ENCODE results near the gene RAE1. TPM values are rescaled to one million over a fixed set of nuclear protein-coding genes. Genes with fewer than 3 reads are reported as not detected.

The RAE1 gene
- total and polyA plus RNA-seq, 2 experiments from 2014 or later = 35.4 to 43.3 TPM

DNA sequence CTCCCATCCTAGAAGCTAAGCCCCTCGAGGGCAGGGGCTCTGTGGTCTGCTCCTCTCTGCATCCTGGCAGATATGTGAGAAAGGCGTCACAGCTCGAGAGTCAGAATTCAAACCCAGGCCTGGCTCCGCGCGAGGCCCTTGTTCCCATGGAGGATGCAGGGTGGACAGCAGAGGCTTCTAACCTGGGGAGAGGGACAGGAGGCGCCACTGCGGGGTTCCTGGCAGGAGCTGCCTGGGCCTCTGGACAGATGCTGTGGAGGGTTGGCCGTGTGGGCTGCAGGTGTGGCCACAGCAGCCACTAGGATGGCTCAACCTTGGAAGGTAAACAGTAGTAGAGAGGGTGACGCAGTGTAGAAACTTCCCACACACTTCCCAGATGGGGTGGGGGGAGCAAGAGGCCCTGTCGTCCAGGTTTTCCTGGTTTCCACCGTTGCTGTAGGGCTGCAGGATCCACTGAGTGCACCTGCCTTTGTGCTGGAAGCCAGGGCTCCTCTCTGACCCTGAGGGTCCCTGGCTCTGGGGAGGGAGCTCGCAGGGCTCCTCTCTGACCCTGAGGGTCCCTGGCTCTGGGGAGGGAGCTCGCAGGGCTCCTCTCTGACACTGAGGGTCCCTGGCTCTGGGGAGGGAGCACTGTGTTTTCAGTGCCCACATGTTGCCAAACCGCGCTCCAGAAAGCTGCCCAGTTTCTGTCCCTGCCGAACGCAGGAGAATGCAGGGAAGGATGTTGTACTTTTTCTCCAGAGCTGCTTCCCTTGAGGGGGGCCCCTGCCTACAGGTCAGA, 54.4 kb downstream of the RAE1 start:
- Histone ChIP-seq H2AFZ (no peak overlapping the region), H3K4me2 (no peak overlapping the region), H4K20me1 (replicated peaks; ENCODE audit: insufficient read depth) (peaks cover 6% of the 10 kb centered on the region), H3K79me2 (replicated peaks; ENCODE audit: insufficient read depth) (peaks cover 24% of the 10 kb centered on the region), H3K27ac (ENCODE audit: low read depth) (no peak overlapping the region), H3K9me2 (ENCODE audit: insufficient read depth) (no peaks in the 10 kb centered on the region), H3K4me3 (no peak overlapping the region), H3K27me3 (ENCODE audit: insufficient read depth) (no peaks in the 10 kb centered on the region), H3K36me3 (ENCODE audit: insufficient read depth) (peaks cover 13% of the 10 kb centered on the region; the same call in 1 of the 2 replicates), H3F3A (replicated peaks; ENCODE audit: low read depth) (no peaks in the 10 kb centered on the region), H3K4me1 (ENCODE audit: insufficient read depth) (no peaks in the 10 kb centered on the region)
- Mint-ChIP-seq H3K27me3 (ENCODE audit: insufficient read depth, low read depth, poor library complexity) (peaks cover 9% of the 10 kb centered on the region), H3K4me1 (no peaks in the 10 kb centered on the region), H3K4me3 (no peak overlapping the region), H3K9me3 (no peaks in the 10 kb centered on the region), H3K27ac (no peak overlapping the region), H3K36me3 (ENCODE audit: low read depth) (peaks cover 43% of the 10 kb centered on the region)
- TF ChIP-seq, protein P1, sequence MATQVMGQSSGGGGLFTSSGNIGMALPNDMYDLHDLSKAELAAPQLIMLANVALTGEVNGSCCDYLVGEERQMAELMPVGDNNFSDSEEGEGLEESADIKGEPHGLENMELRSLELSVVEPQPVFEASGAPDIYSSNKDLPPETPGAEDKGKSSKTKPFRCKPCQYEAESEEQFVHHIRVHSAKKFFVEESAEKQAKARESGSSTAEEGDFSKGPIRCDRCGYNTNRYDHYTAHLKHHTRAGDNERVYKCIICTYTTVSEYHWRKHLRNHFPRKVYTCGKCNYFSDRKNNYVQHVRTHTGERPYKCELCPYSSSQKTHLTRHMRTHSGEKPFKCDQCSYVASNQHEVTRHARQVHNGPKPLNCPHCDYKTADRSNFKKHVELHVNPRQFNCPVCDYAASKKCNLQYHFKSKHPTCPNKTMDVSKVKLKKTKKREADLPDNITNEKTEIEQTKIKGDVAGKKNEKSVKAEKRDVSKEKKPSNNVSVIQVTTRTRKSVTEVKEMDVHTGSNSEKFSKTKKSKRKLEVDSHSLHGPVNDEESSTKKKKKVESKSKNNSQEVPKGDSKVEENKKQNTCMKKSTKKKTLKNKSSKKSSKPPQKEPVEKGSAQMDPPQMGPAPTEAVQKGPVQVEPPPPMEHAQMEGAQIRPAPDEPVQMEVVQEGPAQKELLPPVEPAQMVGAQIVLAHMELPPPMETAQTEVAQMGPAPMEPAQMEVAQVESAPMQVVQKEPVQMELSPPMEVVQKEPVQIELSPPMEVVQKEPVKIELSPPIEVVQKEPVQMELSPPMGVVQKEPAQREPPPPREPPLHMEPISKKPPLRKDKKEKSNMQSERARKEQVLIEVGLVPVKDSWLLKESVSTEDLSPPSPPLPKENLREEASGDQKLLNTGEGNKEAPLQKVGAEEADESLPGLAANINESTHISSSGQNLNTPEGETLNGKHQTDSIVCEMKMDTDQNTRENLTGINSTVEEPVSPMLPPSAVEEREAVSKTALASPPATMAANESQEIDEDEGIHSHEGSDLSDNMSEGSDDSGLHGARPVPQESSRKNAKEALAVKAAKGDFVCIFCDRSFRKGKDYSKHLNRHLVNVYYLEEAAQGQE (IDR thresholded peaks at IDR 0.05; ENCODE audit: unreplicated experiment) = no peak
- no peak for TF ChIP-seq POLR2AphosphoS5 (IDR thresholded peaks at IDR 0.05; ENCODE audit: low read depth)
- TF ChIP-seq NANOG (IDR thresholded peaks at IDR 0.05; ENCODE audit: borderline replicate concordance) = no peak
- TF ChIP-seq, protein P2, sequence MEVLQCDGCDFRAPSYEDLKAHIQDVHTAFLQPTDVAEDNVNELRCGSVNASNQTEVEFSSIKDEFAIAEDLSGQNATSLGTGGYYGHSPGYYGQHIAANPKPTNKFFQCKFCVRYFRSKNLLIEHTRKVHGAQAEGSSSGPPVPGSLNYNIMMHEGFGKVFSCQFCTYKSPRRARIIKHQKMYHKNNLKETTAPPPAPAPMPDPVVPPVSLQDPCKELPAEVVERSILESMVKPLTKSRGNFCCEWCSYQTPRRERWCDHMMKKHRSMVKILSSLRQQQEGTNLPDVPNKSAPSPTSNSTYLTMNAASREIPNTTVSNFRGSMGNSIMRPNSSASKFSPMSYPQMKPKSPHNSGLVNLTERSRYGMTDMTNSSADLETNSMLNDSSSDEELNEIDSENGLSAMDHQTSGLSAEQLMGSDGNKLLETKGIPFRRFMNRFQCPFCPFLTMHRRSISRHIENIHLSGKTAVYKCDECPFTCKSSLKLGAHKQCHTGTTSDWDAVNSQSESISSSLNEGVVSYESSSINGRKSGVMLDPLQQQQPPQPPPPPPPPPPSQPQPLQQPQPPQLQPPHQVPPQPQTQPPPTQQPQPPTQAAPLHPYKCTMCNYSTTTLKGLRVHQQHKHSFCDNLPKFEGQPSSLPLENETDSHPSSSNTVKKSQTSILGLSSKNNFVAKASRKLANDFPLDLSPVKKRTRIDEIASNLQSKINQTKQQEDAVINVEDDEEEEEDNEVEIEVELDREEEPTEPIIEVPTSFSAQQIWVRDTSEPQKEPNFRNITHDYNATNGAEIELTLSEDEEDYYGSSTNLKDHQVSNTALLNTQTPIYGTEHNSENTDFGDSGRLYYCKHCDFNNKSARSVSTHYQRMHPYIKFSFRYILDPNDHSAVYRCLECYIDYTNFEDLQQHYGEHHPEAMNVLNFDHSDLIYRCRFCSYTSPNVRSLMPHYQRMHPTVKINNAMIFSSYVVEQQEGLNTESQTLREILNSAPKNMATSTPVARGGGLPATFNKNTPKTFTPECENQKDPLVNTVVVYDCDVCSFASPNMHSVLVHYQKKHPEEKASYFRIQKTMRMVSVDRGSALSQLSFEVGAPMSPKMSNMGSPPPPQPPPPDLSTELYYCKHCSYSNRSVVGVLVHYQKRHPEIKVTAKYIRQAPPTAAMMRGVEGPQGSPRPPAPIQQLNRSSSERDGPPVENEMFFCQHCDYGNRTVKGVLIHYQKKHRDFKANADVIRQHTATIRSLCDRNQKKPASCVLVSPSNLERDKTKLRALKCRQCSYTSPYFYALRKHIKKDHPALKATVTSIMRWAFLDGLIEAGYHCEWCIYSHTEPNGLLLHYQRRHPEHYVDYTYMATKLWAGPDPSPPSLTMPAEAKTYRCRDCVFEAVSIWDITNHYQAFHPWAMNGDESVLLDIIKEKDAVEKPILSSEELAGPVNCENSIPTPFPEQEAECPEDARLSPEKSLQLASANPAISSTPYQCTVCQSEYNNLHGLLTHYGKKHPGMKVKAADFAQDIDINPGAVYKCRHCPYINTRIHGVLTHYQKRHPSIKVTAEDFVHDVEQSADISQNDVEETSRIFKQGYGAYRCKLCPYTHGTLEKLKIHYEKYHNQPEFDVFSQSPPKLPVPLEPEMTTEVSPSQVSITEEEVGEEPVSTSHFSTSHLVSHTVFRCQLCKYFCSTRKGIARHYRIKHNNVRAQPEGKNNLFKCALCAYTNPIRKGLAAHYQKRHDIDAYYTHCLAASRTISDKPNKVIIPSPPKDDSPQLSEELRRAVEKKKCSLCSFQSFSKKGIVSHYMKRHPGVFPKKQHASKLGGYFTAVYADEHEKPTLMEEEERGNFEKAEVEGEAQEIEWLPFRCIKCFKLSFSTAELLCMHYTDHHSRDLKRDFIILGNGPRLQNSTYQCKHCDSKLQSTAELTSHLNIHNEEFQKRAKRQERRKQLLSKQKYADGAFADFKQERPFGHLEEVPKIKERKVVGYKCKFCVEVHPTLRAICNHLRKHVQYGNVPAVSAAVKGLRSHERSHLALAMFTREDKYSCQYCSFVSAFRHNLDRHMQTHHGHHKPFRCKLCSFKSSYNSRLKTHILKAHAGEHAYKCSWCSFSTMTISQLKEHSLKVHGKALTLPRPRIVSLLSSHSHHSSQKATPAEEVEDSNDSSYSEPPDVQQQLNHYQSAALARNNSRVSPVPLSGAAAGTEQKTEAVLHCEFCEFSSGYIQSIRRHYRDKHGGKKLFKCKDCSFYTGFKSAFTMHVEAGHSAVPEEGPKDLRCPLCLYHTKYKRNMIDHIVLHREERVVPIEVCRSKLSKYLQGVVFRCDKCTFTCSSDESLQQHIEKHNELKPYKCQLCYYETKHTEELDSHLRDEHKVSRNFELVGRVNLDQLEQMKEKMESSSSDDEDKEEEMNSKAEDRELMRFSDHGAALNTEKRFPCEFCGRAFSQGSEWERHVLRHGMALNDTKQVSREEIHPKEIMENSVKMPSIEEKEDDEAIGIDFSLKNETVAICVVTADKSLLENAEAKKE (CRISPR knock-in tag; IDR thresholded peaks at IDR 0.05) = no peak
- no peak for TF ChIP-seq CREB1 (CRISPR knock-in tag; IDR thresholded peaks at IDR 0.05; ENCODE audit: low read depth)
- no peak for TF ChIP-seq JUNB (IDR thresholded peaks at IDR 0.05; ENCODE audit: unreplicated experiment)
- TF ChIP-seq EZH2phosphoT487 (IDR thresholded peaks at IDR 0.05; ENCODE audit: unreplicated experiment) = no peak
- no peak for TF ChIP-seq EZH2 (IDR thresholded peaks at IDR 0.05; ENCODE audit: low read depth, unreplicated experiment)
- TF ChIP-seq ZNF331 (CRISPR knock-in tag; IDR thresholded peaks at IDR 0.05; ENCODE audit: low read depth) = no peak
- no peak for TF ChIP-seq STAT1 (IDR thresholded peaks at IDR 0.05; ENCODE audit: unreplicated experiment)
- TF ChIP-seq, protein P3, sequence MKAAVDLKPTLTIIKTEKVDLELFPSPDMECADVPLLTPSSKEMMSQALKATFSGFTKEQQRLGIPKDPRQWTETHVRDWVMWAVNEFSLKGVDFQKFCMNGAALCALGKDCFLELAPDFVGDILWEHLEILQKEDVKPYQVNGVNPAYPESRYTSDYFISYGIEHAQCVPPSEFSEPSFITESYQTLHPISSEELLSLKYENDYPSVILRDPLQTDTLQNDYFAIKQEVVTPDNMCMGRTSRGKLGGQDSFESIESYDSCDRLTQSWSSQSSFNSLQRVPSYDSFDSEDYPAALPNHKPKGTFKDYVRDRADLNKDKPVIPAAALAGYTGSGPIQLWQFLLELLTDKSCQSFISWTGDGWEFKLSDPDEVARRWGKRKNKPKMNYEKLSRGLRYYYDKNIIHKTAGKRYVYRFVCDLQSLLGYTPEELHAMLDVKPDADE (IDR thresholded peaks at IDR 0.05) = no peak
- no peak for TF ChIP-seq ZNF114 (CRISPR knock-in tag; IDR thresholded peaks at IDR 0.05)
- TF ChIP-seq, protein P4, sequence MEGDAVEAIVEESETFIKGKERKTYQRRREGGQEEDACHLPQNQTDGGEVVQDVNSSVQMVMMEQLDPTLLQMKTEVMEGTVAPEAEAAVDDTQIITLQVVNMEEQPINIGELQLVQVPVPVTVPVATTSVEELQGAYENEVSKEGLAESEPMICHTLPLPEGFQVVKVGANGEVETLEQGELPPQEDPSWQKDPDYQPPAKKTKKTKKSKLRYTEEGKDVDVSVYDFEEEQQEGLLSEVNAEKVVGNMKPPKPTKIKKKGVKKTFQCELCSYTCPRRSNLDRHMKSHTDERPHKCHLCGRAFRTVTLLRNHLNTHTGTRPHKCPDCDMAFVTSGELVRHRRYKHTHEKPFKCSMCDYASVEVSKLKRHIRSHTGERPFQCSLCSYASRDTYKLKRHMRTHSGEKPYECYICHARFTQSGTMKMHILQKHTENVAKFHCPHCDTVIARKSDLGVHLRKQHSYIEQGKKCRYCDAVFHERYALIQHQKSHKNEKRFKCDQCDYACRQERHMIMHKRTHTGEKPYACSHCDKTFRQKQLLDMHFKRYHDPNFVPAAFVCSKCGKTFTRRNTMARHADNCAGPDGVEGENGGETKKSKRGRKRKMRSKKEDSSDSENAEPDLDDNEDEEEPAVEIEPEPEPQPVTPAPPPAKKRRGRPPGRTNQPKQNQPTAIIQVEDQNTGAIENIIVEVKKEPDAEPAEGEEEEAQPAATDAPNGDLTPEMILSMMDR (conservative IDR thresholded peaks at IDR 0.05; ENCODE audit: low read depth in 2 of 2) = no peak
- no peak for ATAC-seq
- DNase-seq (ENCODE audit: low spot score) = no peak
